ENCODE measurements around the gene PDE1A. TPM values are rescaled to one million over a fixed set of nuclear protein-coding genes. Genes with fewer than 3 reads are reported as not detected.

PDE1A gene
- total RNA-seq, 1 donor from 2014 or later: 6.3 TPM

- Histone ChIP-seq H3K9me3 (no peaks in the 10 kb centered on the region), H3K27me3 (no peaks in the 10 kb centered on the region), H3K36me3 (no peaks in the 10 kb centered on the region), H3K27ac (no peak overlapping the region), H3K4me3 (no peak overlapping the region), H3K4me1 (no peaks in the 10 kb centered on the region)
- ATAC-seq: no peak
- no peak for DNase-seq
- intact Hi-C loops (cut with DNase I): no loop called here
- TF ChIP-seq CTCF (IDR thresholded peaks at IDR 0.05): no peak
These were observed 123.9 kb downstream of the PDE1A start for GRCh38 chr2:182302972-182303371.

- ATAC-seq (no peak), DNase-seq (no peak)
- TF ChIP-seq CTCF (IDR thresholded peaks at IDR 0.05): no peak
- H3K9me3 ChIP-seq: no peaks in the 10 kb centered on the region
- H3K36me3 ChIP-seq: no peaks in the 10 kb centered on the region
- H3K27me3 ChIP-seq: no peaks in the 10 kb centered on the region
- H3K4me1 ChIP-seq: no peaks in the 10 kb centered on the region
- no peak overlapping the region for H3K4me3 ChIP-seq
- intact Hi-C loops (cut with DNase I): no loop called here
- H3K27ac ChIP-seq: no peak overlapping the region
These were observed 124.7 kb downstream of the PDE1A start for GRCh38 chr2:182302174-182302573.

GRCh38 chr2:182301093-182301492 is 125.7 kb downstream of the PDE1A start:
- ATAC-seq (no peak), DNase-seq (no peak)
- no peak overlapping the region for H3K27ac ChIP-seq
- H3K27me3 ChIP-seq: no peaks in the 10 kb centered on the region
- intact Hi-C loops (cut with DNase I): no loop called here
- H3K36me3 ChIP-seq: no peaks in the 10 kb centered on the region
- H3K9me3 ChIP-seq: no peaks in the 10 kb centered on the region
- H3K4me1 ChIP-seq: no peaks in the 10 kb centered on the region
- no peak for TF ChIP-seq CTCF (IDR thresholded peaks at IDR 0.05)
- no peak overlapping the region for H3K4me3 ChIP-seq

GRCh38 chr2:182300608-182301007 is 126.2 kb downstream of the PDE1A start:
- Histone ChIP-seq H3K4me1 (no peaks in the 10 kb centered on the region), H3K27me3 (no peaks in the 10 kb centered on the region), H3K4me3 (no peak overlapping the region), H3K36me3 (no peaks in the 10 kb centered on the region), H3K27ac (no peak overlapping the region), H3K9me3 (no peaks in the 10 kb centered on the region)
- ATAC-seq (no peak), DNase-seq (no peak)
- no peak for TF ChIP-seq CTCF (IDR thresholded peaks at IDR 0.05)
- intact Hi-C loops (cut with DNase I): no loop called here

GRCh38 chr2:182299632-182300031 is 127.2 kb downstream of the PDE1A start:
- Histone ChIP-seq H3K27me3 (no peaks in the 10 kb centered on the region), H3K9me3 (no peaks in the 10 kb centered on the region), H3K4me3 (no peak overlapping the region), H3K4me1 (no peaks in the 10 kb centered on the region), H3K36me3 (no peaks in the 10 kb centered on the region), H3K27ac (no peak overlapping the region)
- DNase-seq: no peak
- ATAC-seq: no peak
- no peak for TF ChIP-seq CTCF (IDR thresholded peaks at IDR 0.05)
- intact Hi-C loops (cut with DNase I): no loop called here

- ATAC-seq: no peak
- H3K4me3 ChIP-seq: no peak overlapping the region
- no peaks in the 10 kb centered on the region for H3K4me1 ChIP-seq
- H3K27ac ChIP-seq: no peak overlapping the region
- DNase-seq: no peak
- H3K27me3 ChIP-seq: no peaks in the 10 kb centered on the region
- no peak for TF ChIP-seq CTCF (IDR thresholded peaks at IDR 0.05)
- no peaks in the 10 kb centered on the region for H3K9me3 ChIP-seq
- H3K36me3 ChIP-seq: no peaks in the 10 kb centered on the region
- intact Hi-C loops (cut with DNase I): no loop called here
These were observed 128.4 kb downstream of the PDE1A start for GRCh38 chr2:182298456-182298855.

Measured in upper lobe of right lung (tissue), 1 donor.